OCI-LY3 (cell line): ENCODE results near the gene HOTAIR.

Source experiments
- CTCF ChIP-seq: fragments of 200-600, 300-600 bp; sonication (generic); IDR thresholded peaks from 2 replicates; pipeline ENCODE4 v1.5.1; 2014; ENCODE audit warnings: antibody characterized with exemption, low read length, low read depth
- EZH2phosphoT487 ChIP-seq: fragments of 200-600 bp; shearing (Covaris generic); IDR thresholded peaks from 2 replicates; pipeline ENCODE4 v1.6.1; 2018; ENCODE audit warnings: antibody characterized with exemption, mixed run types, low read depth

- TF ChIP-seq CTCF (no peak), EZH2phosphoT487 (no peak)
These were observed 11.4 kb upstream of the HOTAIR start for GRCh38 chr12:53985994-53986685.
